Activated CD4-positive, CD25-positive, alpha-beta regulatory T cell treated with anti-CD3 and anti-CD28 coated beads, Interleukin-2, amount 50 U/mL, for 72 hours (primary cell): Measurements from ENCODE around the gene NCOA7.
"Not testable (repeated sequence)": the region's sequence is repeated elsewhere in the genome, so short reads cannot be mapped to it uniquely, and the experiment has no call there.

ENCODE experiments used
- DNase-seq: peaks from one replicate; pipeline ENCODE4 v3.0.0; 2021

NCOA7 gene

DNA sequence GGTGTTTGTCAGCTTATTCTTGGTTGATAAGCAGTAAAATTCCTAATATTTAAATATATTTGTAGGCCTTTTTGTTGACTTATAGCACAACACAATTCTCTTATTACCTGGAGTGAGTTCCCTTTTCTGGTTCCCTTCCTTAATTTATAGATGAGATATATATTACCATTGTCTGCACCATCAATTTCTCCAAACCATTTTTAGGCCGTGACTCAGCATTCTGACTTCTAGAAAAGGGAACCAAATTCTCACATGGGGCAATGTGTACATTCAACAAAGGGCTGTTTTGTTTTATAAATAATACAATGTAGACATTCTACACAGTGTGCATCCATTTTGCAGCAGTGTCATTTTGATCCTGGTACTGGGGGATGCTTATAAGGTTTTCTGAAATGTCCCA lies 52.8 kb downstream of the NCOA7 start:
- no peak for DNase-seq

GRCh38 chr6:125844989-125845388 lies 54.2 kb downstream of the NCOA7 start:
- DNase-seq, result no peak

GRCh38 chr6:125846292-125847024 lies 55.7 kb downstream of the NCOA7 start:
- DNase-seq, result no peak

DNA sequence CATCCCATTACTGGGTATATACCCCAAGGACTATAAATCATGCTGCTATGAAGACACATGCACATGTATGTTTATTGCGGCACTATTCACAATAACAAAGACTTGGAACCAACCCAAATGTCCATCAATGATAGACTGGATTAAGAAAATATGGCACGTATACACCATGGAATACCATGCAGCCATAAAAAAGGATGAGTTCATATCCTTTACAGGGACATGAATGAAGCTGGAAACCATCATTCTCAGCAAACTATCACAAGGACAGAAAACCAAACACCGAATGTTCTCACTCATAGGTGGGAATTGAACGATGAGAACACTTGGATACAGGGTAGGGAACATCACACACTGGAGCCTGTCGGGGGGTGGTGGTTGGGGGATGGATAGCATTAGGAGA lies 57.5 kb downstream of the NCOA7 start:
- DNase-seq, result not testable (repeated sequence)

DNA sequence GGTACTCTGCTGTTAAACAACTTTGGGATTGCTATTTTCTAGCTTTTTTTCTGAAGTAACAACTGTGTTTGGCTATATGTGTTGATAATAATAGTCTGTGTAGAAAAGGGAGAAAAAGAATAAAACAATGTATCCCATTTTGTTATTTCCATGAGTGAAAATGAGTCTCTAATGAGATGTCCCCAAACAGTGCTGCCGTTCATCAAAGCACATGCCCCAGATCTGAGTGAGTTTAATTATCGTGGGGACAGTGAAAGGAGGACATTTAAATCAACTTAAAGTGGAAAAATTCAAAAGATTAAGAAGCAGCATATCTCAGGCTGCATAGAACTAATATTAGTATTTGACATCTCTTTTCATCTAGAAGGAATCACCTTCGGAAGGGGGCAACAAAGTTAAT lies 59.6 kb downstream of the NCOA7 start:
- DNase-seq, result no peak

- no peak for DNase-seq
These were observed 61.8 kb downstream of the NCOA7 start for GRCh38 chr6:125852587-125852986.

- no peak for DNase-seq
These were observed 62.4 kb downstream of the NCOA7 start for GRCh38 chr6:125853168-125853567.

DNA sequence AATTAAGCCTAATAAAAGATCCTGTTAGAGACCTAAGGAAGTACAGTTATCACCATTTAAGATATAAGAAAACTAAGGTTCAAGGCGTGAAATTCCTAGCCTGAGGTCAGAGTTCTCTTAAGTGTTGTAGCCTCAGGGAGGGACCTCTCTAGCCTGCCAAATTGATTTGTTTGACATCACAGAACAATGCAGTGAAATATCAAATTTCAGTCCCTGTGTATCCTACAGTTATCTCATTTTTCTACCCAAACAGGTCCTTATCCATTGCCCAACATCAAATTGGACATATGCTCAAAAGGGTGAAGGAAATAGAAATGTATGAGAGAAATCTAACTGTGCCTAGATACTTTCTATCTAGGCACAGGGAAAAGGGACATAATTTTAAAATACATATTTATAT lies 63.0 kb downstream of the NCOA7 start:
- no peak for DNase-seq

DNA sequence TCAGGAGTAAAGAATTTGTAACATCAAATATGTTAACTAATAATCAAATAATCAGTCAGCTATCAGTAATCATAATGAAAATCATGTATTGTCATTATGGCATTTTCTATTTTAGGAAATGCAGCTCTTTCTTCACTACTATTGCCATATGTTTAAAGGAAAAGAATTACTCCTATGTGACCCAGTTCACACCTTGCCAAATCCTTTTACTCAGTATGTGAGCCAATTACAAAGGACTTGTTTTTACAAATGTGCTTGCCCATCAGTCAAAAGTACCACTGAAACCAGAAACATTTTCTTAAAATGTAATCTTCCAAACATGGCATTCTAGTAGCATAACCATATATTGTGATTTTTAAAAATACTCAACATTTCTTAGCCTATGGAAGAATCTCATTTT lies 63.6 kb downstream of the NCOA7 start:
- no peak for DNase-seq

- no peak for DNase-seq
These were observed 65.0 kb downstream of the NCOA7 start for GRCh38 chr6:125855783-125856182.

- DNase-seq, result no peak
These were observed 67.1 kb downstream of the NCOA7 start for GRCh38 chr6:125857846-125858245.

DNA sequence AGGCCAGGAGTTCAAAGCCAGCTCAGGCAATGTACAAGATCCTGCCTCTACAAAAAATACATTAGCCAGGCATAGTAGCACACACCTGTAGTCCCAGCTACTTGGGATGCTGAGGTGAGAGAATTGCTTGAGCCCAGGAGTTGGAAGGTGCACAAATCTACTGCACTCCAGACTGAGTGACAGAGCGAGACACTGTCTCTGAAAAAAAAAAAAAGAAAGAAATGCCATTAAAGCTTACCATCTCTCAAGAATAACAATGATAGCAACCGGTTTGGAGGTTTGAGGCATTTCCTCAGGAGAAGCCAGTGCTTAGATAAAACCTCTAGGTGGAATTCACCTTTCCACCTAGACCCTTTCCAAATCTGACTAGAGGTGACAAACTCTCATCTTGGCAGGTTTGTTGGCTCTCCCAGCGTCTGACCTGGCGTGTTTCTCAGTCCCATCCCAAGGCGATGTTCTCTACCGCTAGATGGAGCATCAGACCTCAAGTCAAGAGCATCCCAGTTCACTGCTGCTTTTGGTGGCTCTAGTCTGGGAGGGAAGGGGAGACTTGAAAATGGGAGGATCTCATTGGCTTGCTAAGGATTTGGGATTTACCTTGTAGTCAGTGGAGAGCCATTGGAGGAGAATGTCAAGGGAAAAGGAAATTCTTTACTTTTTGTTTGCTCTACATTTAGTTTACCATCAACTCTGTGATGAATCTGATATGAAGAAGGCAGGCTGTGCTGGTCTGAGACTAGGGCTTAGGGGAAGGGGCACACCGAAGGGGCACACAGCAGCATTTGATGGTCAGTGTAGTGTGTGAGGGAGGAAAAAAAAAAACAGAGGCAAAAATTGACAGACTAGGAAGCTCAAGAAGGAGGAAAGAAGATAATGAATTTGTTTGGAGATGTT lies 67.9 kb downstream of the NCOA7 start:
- no peak for DNase-seq

DNA sequence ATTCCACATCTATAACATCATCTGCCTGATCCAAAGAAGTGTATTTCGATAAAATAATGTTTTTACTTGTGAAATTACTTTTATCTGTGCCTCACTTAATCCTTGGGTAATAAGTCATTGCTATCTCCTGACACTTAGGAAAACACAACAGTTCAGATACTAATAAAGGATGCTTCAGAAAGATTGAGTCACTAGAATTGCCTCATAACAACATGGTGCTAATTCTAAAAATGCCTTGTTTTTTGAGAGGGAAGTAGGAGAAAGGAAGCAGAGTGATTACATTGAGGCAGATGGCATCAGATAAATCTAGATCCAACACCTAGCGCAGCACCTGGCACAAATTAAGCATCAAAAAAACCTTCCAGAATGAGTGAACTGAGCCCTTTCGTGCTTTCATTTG lies 69.0 kb downstream of the NCOA7 start:
- no peak for DNase-seq

DNA sequence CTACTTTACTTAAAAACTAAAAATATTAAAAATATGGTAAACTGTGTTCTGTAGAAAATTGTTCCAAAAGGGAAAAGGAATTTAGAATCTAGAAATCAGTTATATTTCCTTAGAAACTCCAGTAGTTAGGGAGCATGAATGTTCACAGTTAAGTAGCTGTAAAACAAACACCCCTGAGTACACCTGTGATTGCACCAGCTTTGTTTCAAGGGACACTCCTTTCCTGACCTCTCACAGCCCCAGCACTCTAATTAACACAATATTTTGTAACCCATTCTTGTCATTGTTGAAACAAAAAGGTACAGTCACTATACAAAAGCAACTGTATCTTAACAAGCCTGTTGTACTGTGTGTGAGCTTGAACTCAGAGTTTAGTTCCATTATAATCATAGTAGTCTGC lies 72.3 kb downstream of the NCOA7 start:
- DNase-seq, result no peak

DNA sequence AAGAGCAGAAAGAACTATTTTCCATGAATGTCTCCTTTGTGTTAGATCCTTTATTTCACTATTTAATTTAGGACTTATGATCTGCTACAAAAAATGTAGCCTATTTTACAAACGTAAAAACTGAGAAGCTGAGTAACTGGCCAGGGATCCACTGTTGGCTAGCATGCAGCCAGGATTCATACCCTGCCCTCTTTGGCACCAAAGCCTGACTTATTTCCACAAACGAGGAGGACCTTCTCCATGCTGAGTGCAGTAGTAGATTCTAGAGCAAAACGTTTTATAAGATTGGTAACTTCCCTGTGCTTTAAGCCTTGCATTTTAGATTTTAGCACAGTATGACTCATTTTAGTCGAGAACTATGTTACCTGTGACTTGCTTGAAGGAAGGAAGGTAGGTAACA lies 74.3 kb downstream of the NCOA7 start:
- DNase-seq, result no peak

- DNase-seq, result no peak
These were observed 75.7 kb downstream of the NCOA7 start for GRCh38 chr6:125866433-125866832.

DNA sequence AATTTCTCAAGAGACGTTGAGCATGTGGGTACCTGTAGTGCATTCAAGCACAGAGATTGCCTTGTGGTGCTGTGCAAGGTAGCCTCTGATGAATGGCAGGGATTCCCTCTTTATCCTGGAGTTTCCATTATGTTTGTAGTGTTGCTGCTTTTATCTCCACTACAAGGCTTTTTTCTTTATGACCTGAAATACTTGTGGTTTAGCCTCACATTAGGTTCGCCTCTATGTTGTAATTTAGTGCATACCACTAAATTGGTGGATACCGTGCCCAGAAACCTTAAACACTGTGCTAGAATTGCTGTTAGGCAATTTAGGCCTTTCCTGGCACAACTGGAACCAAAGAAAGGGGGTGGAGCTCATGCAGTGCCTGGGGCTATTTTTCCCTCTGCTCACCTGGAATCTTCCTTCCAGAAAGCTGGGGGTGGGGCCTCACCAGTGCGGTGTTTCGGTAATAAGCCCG lies 76.8 kb downstream of the NCOA7 start:
- DNase-seq, result no peak

DNA sequence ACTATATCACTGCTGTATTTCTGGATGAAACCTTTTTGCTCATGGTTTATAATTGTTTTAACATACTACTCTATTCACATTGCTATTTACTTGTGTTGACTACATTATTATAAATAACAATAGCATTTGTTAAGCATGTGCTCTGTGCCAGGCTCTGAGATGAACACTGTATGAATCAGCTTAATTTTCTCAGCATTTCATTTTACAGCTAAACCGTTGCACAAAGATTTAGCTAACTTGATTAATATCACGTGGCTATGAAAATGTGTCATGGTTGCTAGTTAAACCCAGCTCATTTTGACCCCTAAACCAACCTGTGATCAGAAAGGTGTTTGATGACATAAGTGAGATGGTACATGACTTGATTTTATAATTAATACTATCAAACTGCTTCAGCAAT lies 77.5 kb downstream of the NCOA7 start:
- no peak for DNase-seq

DNA sequence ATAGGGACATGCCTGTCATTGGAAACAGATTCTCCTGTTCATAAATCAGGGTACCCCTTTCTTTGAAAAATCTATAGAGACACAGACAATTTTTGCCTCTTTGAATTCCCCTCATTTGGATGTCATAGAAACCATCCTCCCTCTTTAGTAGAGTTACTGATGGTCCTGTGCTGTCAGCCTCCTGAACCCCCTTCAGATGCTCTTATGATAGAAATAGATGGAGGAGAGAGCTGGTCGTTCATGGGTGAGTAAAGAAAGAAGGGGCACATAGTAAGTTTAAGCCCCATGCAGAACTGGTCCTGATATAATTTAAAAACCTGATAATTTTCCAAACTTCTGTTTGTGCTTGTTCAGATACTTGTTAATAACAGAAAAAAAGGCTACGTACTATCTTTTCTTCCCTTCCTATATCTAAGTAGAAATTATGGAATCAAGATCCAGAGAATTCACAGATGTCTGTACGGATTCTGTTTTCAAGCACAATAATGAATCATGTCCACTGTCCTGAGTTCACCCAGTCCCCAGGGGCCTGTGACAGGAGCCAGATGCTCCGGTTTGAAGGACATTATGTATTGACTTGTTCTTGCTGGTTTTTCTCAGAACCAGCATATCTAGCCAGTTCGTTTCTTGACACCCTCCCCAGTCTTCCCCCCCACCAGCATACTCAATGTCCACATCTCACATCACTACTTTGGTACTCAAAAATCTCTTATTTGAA lies 78.1 kb downstream of the NCOA7 start:
- no peak for DNase-seq

DNA sequence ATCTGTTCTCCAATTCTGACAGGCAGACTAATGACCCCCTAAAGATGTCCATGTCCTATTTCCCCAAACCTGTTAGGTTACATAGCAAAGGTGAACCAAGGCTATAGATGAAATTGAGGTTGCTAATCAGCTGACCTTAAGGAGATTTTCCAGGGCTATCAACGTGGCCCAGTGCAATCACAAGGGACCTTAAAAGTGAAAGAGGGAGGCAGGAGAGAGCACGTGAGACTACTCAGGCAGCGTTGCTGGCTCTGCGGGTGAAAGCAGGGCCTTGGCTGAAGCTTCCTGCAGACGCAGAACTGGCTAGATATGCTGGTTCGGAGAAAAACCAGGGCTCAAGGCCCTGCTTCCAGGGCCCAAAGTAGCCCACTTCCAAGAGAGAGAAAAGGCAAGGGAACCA lies 78.7 kb downstream of the NCOA7 start:
- DNase-seq, result no peak

DNA sequence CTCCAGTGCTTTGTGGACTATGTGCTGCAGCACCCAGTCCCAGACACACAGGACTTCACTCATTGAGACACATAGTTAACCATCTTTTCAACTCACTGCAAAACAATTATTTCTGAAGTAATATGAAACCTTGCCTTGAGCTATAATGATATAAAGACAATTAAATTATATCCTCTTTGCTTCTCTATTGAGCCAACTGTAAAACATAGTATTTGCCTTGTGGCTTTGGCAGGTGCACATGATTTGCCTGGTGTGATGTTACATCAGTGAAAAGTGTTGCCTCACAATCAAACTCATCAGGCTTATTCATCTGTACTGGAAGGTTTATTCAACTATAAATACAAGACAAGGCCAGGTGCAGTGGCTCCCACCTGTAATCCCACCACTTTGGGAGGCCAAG lies 80.6 kb downstream of the NCOA7 start:
- DNase-seq, result no peak

DNA sequence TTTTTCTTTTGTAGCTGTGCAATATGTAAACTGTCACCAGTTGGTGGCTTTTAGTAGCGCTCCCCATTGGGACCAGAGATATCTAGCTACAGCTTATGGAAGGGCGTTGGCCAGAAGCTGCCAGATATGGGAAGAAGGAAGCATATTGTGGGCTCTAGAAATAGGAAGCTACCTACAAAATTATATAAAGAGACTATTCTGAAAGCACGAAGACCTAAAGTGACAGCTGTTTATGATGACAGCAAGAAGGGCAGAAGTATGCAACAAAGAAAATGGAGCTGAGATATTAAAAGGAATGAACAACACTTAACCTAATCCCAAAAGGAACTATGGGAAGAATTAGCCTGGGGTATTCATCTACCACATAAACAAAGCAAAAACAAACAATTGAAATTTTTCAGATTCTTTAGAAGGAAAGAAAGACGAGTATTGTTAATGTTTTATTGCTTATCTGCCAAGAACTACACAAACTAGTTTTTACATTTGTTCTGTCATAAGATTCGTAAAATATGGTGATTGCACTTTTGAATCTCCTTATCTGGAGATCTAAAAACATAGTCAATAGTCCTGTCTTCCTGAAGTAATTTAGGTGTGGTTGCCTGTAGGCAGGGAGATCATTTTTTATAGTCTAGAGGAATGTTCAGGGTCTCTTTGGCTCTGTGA lies 81.6 kb downstream of the NCOA7 start:
- no peak for DNase-seq

DNA sequence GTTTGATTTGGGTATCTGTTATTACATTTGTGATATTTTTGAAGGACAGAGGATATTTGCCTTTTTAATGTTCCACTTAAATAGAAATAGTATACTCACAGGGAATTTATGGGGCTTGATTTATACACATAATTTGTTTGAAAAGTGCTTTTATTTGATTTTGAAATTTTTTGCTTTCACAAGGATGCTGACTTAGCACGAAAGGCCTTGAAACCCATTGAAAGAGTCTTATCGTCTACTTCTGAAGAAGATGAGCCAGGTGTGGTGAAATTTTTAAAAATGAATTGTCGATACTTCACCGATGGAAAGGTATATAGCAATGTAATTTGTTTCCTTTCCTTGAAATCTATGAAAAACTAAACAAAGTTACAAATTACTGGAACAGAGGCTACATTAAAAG lies 91.5 kb downstream of the NCOA7 start:
- no peak for DNase-seq
